Forelimb muscle (tissue), 1 donor: ENCODE measurements around the gene FOXF1. TPM values are rescaled to one million over a fixed set of nuclear protein-coding genes. Genes with fewer than 3 reads are reported as not detected.

Experiments used
- DNase-seq: peaks from one replicate; pipeline ENCODE4 v3.0.0-alpha.2; 2013; ENCODE audit warnings: low read depth
- polyA plus RNA-seq: library from polyadenylated mRNA; unstranded; fragments of 120-200 nt; gene quantifications from one replicate; pipeline ENCODE4 v1.2.1, GENCODE V29; 2013; ENCODE audit not compliant: insufficient read length

The FOXF1 gene
- polyA plus RNA-seq: not detected

- DNase-seq: no peak
These were observed at the start of gene FOXF1 for GRCh38 chr16:86510465-86511261. FOXF1 (plus strand) TSS chr16:86510527; CDS start chr16:86510570, 43 bp downstream.

GRCh38 chr16:86461037-86461436 is 49.3 kb upstream of the FOXF1 start:
- DNase-seq: no peak

DNA sequence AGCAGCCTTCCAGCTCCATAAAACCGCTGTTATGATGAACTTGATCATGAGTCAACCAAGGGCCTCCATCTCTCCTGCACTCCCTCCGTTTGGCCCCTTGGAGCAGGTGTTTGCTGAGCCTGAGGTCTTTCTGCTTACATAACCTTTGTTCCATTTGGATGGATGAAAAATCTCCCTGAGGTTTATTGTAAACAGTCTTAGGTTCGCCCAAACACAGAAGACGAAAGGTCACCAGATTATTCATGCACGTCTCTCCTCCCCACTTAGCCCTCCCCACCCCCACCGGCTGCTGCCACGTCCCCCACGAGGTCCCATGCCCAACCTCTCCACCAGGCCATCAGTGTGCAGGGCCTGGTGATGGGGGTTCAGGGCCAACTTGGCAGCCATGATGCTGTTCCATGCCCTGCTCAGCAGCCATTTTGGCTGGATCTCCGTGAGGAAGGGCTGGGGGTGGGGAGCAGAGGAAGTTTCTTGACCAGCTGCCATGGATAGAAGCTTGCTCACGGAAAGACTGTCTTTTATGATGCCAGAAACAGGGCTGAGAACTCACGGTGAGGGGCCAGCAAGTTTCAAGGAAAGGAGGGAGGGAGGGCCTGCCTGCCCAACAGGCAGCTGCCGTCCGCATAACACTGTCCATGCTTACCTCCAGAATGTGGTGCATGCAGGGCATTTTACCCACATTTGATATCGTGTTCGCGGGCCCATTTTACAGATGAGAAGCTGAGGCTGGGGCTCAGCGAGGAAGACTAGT is 47.8 kb upstream of the FOXF1 start:
- DNase-seq: no peak

GRCh38 chr16:86464044-86464443 is 46.3 kb upstream of the FOXF1 start:
- no peak for DNase-seq

DNA sequence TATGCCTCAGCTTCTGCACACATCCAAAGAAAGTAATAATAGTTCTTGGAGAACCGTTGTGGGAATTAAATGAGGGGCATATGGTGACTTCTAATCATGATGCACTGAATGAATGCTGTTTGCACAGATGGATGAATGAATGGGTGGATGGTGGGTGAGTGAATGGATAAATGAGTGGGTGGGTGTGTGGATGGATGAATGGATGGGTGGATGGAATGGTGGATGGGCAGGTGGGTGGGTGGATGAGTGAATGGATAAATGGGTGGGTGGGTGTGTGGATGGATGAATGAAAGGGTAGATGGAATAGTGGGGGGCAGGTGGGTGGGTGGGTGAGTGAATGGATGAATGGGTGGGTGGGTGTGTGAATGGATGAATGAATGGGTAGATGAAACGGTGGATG is 44.9 kb upstream of the FOXF1 start:
- no peak for DNase-seq

GRCh38 chr16:86466696-86467406 is 43.5 kb upstream of the FOXF1 start:
- no peak for DNase-seq

DNA sequence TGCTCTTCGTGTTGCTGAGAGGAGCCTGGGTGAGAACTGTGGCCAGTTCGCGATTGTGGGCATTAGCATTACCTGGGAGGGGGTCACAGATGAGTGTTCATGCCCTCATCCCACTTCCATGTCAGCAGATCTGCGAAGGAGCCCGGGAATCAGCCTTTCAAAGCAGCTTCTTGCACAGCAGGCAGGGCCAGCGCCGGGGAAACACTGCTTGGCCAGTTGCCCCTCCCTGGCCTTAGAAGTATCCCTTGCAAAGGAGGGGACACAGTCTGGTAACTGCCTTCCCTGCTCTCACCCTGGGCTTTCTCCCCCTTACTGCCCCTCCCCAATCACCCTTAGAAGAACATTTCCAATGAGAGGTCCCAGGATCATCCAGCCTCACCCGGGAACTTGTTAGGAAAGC is 42.8 kb upstream of the FOXF1 start:
- no peak for DNase-seq

- no peak for DNase-seq
These were observed 39.4 kb upstream of the FOXF1 start for GRCh38 chr16:86470964-86471363.

DNA sequence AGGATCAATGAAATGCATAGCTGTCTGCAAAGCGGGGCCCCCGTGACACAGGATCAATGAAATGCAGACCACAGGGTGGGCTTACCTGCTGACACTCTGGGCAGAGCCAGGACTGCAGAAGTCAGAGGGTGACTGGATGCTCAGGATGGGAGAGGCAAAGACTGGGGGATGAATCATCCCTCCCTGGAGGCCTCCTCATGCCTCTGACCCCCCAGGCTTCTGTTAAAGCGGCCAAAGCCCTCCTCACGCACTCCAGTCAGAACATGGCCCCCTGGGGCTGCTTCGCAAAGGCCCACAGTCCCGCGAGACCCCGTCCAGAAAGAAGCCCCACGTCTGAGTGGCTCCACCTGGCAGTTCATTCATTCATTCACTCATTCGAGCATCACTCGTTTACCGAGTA is 38.4 kb upstream of the FOXF1 start:
- no peak for DNase-seq

DNA sequence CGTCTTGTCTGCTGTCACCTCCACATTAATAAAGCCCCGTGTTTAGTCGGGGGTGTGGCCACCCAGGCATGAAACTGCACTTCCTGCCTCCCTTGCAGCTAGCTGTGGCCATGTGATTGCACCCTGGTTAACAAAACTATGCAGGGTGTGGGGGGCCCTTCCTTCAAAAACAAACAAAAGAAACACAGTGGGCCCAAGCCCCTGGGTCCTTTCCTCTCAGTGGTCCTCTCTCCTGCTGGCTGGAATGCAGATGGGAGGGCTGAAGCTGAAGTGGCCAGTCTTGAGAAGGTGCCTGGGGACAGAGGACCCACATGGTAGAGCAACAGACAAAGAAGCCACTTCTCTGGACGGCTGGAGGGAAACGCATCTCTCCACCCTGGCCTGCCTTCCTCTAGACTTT is 38.0 kb upstream of the FOXF1 start:
- DNase-seq: no peak

- DNase-seq: no peak
These were observed 33.3 kb upstream of the FOXF1 start for GRCh38 chr16:86476956-86477534.

GRCh38 chr16:86477642-86478041 is 32.7 kb upstream of the FOXF1 start:
- DNase-seq: no peak

DNA sequence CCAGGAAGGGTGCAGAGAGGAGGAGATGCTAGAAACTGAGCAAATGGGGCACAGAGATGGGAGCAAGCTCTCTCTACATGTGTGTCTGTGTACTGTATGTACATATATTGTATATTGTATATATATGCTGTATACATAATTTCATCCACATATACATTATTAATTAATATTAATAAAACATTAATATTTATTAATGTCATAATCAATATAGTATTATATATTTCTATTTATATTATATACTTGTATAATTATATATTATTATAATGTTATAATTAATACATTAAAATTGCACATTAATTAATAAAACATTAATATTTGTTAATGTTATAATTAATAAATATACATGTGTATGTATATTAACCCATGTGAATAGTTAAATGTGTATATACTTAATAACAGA is 31.5 kb upstream of the FOXF1 start:
- DNase-seq: no peak

GRCh38 chr16:86479419-86479818 is 30.9 kb upstream of the FOXF1 start:
- DNase-seq: no peak

DNA sequence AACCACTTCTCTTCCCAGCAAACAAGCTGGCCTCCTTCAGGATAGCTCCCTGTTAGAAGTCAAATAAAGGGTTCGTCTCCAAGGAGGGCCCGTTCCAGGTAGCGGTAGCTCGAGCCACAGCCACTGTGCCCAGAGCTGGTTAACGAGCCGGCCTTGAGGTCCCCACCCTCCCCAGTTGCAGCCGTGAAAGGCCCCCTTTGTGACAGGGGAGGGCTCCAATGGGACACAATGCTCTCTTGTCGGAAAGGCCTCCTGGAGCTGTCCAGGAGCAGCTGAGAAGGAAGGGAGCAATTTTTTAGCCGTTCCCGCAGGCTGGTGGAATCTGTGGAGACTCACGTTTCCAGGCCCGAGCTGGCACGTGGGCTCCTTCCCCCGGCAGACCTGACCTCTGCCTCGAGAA is 29.9 kb upstream of the FOXF1 start:
- DNase-seq: no peak

- DNase-seq: no peak
These were observed 28.7 kb upstream of the FOXF1 start for GRCh38 chr16:86481607-86482006.

GRCh38 chr16:86484240-86484639 is 26.1 kb upstream of the FOXF1 start:
- no peak for DNase-seq

DNA sequence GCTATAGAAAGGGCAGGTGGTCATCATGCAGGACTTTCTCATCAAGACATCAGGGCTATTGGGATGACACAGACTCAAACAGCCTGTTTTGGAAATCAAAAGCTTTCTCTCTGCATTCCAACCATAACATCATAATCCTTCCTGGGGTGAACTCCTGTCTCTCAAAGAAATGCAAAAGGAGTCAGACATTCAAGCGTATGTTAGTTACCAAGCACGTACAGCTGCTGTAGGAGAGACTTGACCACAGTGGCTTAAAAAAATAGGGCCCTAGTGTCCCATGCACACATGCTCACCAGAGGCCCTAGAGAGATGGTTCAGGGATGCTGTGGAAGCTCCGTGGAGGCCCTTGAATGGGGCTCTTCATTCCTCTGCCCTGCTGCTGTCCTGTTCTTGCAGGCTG is 24.6 kb upstream of the FOXF1 start:
- DNase-seq: no peak

DNA sequence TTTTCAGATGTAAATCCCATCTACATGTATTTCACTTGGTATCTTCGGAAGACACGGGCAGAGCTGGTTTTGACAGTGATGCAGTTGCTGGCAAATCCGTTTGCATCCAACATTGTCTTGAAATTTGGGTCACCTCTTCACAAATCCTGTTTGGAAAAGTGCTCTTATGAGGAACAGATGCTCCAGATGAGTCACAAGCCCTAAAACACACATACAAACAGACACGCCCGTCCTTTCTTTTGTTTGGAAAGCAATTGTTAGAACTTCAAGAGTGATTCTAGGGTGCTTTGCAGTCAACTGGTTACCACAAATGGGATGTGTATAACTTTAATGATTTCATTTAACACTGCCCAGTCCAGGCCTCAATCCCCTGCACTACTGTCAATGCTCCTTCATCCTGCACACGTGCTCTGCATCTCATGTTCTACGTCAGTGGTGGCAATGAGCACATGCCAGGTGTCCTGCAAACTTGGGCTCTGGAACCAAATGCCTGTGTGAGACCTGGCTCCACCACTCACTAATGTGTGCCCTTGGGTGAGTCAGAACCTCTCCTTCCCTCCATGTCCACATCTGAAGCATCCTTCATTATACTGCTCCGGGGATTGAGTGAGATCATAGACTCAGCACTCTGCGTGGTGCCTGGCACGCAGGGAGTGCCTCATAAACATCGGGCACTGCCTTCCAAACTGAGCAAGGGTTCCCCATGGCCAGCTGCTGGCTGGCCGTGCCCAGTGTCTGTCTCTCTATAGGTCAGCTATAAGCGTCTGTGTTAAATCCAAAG is 19.3 kb upstream of the FOXF1 start:
- DNase-seq: no peak

- no peak for DNase-seq
These were observed 18.7 kb upstream of the FOXF1 start for GRCh38 chr16:86491640-86492023.

- DNase-seq: no peak
These were observed 17.9 kb upstream of the FOXF1 start for GRCh38 chr16:86492267-86492960.
